Stimulated activated CD4-positive, alpha-beta T cell treated with anti-CD3 and anti-CD28 coated beads, Interleukin-15, amount 100 ng/mL, for 24 hours (primary cell): Measurements from ENCODE around the gene PTCD1.
A peak's percentile ranks its signal among the peaks of the same experiment; 100 is the strongest.
"Not testable (repeated sequence)": the region's sequence is repeated elsewhere in the genome, so short reads cannot be mapped to it uniquely, and the experiment has no call there.

Source experiments
- DNase-seq: peaks from one replicate; pipeline ENCODE4 v3.0.0-alpha.2; 2020

Gene PTCD1

DNA sequence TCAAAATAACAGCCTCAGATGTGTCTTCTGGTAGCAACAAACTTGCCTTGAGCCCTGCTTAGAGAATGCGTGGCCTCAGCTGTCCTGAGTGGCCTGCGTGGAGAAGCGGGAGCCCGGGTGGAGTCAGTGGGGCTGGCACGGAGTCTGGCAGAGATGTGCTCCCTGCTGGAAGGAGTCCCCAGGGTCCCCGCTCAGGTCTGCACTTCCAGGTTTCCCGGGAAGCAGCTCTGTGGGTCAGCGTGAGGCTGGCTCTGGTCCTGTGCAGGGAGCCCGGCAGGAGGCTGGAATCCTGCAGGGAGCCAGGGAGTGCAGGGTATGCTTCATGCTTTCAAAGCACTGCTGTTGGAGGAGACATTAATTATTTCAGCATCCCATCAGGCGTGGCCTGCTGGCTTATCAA lies 10.3 kb upstream of the PTCD1 start:
- DNase-seq, result no peak

DNA sequence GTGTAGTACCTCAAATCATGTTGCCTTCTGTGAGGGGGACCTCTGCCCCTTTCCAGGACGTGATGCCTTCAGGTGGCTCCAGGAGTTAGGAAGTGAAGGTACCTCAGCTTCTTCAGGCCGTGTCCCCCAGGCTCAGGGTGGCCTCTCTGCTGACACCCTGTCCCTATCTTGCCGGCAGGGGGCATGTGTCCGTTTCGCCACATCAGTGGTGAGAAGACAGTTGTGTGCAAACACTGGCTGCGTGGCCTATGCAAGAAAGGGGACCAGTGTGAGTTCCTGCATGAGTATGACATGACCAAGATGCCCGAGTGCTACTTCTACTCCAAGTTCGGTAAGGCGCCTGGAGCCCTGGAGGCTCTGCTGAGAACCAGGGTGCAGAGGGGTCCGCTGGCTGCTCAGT lies 9.3 kb upstream of the PTCD1 start:
- no peak for DNase-seq

DNA sequence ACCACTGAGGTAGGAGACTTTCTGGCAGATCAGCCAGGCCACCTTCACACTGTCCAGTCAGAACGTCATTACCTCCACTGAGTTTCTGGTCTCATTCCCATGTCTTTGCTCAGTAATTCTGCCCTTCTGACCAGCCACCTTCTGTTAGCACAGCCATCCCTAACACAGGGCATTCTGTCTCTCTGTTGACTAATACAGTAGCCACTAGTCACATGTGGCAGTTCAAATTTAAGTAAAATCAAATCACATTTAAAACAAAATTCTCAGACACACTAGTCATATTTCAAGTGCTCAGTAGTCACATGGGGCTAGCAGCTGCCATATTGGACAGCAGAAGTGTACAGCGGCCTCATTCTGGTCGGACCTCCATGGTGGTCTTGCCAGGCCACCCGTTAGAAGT lies 7.5 kb upstream of the PTCD1 start:
- no peak for DNase-seq

DNA sequence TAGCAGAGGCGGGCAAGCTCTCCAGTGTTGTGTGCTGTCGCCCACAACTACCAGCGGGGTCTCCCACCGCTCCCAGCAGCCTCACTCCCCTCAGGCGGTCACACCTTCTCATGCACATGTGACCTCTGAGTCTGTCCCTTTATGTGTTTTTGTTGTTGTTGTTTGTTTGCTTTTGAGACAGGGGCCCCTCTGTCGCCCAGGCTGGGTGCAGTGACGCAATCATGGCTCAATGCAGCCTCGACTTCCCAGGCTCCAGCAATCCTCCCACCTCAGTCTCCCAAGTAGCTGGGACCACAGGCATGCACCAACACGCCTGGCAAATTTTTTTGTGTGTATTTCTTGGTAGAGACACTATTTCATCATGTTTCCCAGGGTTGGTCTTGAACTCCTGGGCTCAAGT lies 1.6 kb upstream of the PTCD1 start:
- no peak for DNase-seq

DNA sequence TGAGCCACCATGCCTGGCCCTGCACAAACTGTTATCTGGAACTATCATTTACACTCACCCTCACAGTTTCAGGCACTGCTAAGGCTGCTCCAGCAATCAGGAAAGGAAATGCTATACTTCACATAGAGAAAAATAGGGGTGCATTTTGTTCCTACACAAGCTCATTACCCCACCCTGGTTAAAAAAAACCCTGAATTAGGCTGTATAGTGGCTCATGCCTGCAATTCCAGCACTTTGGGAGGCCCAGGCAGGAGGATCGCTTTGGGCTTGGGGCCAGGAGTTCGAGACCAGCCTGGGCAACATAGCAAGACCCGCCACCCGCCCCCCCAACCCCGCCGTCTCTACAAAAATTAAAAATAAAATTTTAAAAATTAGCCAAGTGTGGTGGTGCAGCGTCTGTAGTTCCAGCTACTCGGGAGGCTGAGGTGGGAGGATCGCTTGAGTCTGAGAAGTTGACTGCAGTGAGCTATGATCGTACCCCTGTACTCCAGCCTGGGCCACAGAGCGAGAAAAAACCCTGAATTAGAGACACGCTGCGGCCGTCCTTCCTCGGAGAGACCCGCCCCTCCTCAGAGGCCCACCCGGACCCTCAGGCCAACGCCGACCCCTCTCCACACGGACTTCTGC lies 539 bp downstream of the PTCD1 start:
- no peak for DNase-seq

DNA sequence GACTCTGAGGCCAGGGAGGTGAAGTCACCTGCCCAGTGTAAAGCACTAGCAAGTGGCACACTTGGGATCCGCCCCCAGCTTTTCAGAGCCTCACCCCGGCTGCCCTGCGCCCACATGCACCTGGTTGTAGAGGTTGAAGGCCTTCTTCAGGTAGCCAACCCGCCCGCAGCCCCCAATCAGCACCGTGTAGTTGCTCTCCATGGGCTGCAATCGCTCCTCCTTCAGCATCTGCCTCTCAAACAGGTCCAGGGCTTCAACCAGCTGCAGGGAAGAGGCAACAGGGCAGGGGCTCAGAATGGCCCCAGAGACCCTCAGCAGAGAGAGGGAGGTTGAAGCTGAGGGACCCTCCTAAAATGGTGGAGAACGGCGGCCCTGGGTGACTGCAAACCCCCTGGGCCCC lies 5.4 kb downstream of the PTCD1 start:
- DNase-seq, result no peak

DNA sequence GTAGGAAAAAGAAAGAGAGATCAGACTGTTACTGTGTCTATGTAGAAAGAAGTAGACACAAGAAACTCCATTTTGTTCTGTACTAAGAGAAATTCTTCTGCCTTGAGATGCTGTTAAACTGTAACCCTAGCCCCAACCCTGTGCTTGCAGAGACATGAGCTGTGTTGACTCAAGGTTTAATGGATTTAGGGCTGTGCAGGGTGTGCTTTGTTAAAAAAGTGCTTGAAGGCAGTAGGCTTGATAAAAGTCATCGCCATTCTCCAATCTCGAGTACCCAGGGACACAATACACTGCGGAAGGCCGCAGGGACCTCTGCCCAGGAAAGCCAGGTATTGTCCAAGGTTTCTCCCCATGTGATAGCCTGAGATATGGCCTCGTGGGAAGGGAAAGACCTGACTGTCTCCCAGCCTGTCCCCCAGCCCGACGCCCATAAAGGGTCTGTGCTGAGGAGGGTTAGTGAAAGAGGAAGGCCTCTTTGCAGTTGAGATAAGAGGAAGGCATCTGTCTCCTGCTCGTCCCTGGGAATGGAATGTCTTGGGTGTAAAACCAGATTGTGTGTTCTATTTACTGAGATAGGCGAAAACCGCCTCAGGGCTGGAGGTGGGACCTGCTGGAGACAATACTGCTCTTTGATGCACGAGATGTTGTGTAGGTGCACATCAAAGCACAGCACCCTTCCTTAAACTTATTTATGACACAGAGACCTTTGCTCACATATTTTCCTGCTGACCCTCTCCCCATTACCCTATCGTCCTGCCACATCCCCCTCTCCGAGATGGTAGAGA lies 6.7 kb downstream of the PTCD1 start:
- not testable (repeated sequence) for DNase-seq

DNA sequence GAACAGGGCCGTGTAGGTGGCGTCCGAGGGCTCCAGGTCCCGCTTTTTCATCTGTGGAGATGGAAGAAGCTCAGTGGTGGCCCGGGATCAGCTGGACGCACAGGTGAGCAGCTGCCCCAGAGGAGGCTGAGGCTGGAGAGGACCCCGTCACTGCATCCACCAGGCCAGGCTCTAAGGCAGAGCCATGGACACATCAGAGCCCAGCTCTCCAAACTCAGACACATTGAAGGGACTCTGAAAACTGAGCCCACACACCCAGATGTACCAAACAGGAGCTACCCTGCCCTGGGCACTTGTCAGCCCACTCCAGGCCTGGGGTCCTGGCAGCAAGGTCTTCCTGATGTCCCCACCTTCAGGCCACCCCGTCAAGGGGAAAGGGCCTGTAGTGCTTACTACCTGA lies 8.8 kb downstream of the PTCD1 start:
- no peak for DNase-seq

DNA sequence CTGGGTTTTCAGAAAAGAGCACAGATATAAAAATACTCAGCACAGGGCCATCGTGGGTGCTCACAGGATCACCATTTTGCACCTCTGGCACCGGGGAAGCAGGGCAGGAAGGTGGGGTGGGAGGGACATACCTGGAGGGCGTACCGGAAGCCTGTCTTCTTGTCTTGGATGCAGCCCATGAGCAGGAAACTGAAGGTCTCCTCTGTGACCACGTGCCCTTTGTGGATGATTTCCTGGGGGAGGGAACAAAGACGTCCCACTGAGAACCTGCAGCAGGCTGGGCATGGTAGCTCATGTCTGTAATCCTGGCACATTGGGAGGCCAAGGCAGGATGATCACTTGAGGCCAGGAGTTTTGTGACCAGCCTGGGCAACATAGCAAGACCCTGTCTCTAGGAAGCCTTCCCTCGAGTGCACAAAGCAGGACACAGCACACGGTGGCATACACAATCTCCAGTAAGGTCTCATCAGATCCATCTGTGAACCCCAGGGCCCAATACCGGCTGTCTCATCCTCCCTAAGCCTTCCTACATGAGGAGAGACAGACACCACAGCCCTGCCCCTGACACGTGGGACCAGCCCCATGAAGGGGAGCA lies 9.5 kb downstream of the PTCD1 start:
- DNase-seq, result no peak

DNA sequence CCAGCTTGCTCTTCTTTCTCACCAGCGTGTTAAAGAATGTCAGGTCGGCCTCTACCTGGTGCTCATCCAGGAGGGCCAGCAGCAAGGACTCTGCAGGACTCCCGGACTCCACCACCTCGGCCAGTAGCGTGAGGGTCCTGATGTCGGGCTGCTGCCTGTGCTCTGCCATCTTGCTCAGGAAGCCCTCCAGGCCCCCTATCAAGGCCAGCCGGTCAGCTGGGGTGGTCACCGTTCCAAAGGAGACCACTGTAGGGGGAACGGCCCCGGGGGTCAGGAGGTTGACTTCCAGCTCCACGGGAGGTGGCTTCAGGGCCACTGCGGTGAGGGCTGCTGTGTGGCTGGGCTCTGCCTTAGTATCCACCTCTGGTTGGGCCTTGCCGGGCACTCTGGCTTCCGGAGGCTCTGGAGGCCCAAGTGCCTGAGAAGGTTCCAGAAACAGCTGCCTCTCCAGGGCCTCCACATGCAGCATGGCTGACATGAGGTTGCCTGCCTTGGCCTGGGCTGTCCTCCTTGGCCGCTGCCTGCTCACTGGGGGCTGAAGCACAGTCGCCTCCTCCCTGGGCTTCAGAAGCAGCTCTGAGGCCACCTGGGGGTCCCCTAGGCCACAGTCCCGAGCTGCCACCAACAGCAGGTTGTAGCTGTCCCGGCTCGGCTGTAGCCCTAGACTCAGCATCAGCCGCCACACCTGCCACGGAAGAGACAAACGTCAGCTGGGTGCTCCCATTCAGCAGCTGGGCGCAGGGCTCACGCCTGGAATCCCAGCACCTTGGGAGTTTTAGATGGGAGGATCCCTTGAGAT lies 13.5 kb downstream of the PTCD1 start:
- DNase-seq, result no peak

DNA sequence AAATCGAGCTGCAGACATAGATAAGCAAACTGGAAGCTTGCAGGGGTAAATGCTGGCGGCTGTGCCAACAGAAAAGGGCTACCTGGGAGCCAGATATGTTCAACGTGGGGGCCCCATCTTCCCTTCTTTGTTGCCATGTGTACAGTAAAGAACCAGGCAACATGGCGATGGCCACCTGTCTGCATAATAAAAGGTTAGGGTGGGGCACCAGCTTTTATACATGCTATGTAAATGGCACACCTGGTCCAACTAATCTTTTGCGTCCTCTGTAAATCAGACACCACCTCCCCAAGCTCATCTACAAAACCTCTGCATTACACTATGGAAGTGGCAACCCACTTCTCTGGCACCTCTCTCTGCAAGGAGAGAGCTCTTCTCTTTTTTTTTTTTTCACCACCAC lies 16.0 kb downstream of the PTCD1 start:
- DNase-seq, result no peak

DNA sequence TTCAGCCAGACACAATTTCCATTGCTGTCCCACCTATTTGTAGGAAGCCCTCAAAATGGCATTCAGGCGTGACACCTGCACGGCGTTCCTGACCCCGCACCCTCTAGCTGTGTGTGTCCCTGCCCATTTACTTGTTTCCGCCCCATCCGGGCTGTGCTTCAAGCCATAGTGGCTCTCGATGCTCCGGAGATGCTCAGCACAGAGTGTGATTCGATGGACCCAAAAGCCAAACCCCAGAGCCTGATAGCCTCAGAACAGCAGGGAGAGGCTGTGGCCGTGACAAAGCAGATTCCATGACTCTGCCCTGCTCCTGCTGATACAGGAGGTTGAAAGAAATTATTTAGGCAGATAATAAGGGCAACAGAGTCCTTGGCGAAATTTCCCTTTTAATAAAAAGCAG lies 16.4 kb downstream of the PTCD1 start:
- DNase-seq, result no peak

DNA sequence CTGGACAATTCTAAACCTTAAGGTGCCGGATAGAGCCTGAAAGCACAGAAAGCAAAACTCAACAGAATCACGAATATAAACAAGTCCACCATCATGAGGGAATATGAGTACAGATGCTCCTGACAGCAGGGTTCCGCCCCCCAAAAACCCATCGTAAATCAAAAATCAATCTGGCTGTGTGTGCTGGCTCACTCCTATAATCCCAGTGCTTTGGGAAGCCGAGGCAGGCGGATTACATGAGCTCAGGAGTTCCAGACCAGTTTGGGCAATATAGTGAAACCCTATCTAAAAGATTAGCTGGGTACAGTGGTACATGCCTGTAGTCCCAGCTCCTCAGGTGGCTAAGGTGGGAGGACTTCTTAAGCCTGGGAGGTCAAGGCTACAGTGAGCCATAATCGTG lies 17.6 kb downstream of the PTCD1 start:
- DNase-seq, result no peak

DNA sequence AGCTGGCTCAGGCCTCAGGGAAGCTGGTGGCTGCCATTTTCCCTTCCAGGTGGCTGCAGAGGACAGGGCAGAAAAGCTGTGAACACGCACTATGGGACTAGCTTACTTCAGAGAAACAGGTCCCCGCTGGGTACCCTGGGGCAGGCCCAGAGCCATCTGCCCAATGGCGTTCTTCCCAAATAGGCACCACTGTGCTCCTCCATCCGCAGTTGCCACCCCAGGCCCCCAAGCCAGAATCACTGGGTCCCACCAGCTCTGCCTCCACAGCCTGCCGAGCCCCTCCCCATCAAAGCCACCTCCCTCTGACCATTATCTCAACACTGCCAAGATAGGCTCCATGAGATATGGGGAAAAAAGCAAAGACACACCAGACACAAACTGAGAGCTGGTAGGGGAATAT lies 18.4 kb downstream of the PTCD1 start:
- DNase-seq, result no peak

DNA sequence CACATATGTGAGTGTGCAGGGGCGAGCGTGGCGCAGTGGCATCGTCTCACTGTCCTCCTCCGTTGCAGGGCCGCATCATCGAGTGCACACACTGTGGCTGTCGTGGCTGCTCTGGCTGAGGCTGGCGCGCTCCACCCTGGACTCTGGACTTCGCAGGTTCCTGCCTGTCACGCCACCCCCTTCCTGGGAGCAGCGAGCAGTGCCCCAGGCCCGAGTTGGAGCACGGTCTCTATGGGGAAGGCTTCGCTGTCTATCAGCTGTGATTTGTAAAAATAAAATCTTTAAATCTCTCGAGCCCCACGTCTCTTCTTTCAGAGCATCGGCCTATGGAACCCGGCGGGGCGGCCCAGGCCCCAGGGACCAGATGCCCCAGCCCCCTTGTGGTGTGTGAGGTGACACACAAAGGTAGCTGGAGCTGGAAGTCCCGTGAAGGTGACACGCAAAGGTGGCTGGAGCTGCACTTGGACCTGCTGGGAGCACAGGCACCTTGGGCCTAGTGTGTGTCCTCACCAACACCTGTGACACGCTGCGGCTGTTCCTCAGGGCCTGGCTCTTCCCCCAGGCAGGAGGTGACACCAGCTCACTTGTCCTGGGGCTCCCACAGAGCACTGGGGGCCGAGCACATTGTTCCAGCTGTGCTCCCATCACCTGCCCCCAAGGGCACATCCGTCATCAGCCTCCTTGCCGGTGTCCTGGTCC lies 19.1 kb downstream of the PTCD1 start:
- no peak for DNase-seq

DNA sequence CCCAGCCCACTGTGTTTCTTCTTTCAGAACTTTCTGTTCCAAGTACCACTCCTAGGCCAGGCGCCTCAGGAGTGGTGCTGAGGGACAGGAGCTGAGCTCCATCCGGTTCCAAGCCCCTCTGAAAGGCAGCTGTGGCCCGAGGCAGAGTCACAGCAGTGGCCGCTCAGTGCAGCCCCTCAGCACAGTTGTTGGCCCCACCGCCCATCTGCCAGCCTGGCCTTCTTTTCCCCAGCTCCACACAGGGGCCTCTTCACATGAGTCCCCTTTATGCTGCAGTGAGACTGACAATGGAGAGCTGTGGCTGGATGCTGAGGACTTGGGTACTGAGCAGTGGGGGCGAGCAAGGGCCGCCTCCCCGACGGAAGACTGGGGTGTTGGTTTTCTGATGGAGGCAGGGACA lies 20.3 kb downstream of the PTCD1 start:
- no peak for DNase-seq

DNA sequence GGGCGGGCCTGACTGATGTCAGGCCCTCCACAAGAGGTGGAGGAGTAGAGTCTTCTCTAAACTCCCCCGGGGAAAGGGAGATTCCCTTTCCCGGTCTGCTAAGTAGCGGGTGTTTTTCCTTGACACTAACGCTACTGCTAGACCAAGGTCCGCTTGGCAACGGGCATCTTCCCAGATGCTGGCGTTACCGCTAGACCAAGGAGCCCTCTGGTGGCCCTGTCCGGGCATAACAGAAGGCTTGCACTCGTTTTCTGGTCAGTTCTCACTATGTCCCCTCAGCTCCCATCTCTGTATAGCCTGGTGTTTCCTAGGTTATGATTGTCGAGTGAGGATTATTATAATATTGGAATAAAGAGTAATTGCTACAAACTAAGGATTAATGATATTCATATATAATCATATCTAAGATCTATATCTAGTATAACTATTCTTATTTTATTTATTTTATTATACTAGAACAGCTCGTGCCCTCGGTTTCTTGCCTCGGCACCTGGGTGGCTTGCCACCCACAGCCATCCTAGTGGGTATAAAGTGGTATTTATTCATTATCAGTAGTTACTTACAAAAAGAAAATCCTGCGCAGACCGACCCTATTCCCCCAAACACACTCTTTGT lies 23.0 kb downstream of the PTCD1 start:
- DNase-seq, result not testable (repeated sequence)

DNA sequence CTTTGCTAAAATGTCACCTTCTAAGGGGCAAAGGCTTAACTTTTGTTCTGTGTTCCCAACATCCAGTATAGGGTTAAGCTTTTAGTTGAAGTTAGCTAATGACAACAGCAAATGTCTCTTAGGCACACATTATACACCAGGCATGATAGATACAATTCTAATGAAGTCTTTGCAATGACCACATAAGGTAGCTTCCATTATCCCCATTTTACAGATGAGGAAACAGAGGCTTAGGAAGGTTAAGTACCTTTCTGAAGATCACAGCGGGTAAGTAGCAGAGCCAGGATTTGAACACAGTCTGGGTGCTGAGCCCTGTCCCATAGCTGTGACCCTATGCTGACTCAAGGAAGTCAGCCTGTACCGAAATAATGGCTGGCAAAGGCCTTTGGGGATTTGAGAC lies 28.0 kb downstream of the PTCD1 start:
- DNase-seq, result no peak

DNA sequence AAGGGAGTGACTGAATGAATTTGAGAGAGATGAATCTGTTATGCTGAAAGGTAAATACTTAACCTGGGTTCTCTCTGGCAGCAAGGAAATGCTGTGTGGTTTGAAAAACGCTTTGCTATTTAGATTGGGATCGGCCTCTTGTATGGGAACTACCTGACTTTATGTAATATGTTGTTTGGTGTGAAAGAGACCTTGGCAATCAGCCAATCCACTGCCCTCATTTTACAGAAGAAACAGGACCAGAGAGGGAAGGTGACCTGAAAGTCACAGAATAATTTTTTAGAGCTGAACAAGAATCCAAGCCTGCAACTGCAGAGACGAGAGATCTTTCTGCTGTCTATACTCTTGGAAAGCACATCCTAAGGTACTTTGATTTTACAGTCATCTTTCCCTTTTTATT lies 28.8 kb downstream of the PTCD1 start:
- no peak for DNase-seq

DNA sequence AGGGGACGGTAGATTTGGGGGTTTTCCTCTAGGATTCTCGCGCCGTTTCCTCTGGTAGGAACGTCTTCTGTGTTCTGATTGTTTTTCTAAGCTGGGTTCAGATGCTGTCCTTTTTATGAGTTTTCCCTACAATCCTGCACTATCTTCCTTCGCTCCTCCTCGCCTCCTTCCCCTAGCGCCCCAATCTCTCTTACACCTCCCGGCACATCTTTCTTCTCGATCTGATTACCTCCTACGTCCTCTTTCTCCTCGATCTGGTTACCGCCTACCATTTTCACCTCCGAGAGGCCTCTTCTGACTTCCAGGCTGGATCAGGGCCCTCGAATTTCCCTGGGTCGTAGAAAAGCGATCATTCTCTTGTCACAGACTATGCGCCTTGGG lies 29.4 kb downstream of the PTCD1 start:
- DNase-seq, result no peak

DNA sequence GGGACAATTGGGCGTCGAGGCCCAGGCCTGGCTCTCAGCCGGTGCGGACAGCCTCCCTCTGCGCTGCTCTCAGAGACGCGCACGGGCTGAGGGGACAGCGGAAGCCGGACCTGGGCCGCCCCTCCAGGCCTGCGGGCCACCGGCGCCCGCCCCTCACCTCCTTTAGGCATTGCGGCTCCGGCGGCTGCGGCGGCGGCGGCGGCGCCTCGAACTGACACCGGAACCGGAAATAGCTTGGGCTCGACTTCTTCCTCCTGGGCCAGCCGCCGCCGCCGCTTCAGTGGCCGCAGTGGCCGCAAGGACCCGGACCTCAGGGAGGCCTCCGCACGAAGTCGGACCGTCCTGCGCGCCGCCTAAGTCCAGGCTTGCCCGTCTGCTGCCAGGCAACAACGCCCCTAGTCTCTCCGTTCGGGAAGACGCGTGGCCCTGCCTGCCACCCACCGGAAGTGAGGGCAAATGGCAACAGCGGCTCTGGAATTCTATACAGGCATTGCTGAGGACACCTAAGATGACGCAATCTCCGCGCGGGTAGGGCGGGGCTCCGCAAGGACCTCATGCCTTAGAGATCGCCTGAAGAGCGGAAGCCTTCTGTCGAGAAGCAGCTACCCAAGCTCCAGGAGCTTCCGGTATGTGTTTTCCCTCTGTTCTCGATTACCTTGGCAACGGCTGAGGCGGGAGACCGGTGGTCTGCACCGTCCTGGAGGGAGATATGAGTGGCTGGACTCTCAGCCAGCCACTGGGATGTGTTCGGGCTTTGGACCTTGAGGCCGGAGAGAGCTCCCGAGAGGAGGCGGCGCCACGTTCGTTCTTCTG lies 30.0 kb downstream of the PTCD1 start, which contains the start of the genes BUD31 and PDAP1:
Gene BUD31 (plus strand): TSS at position 591 of the 813 bp plus-strand sequence. CDS start 2,124 bp downstream, outside the sequence.
Gene PDAP1 (minus strand): TSS at position 219 of the 813 bp plus-strand sequence. CDS start 49 bp downstream, at position 170.
- peak; percentile 91 for DNase-seq
